Endothelial cell of umbilical vein (primary cell): ENCODE data around the gene MACF1. TPM values are rescaled to one million over a fixed set of nuclear protein-coding genes. Genes with fewer than 3 reads are reported as not detected.
"Not testable (repeated sequence)": the region's sequence is repeated elsewhere in the genome, so short reads cannot be mapped to it uniquely, and the experiment has no call there.

Experiments
- BruUV-seq: library from RNA; stranded (reverse); fragments of 400-500 nt; replicated peaks from 2 replicates; lab custom pipeline; 2021; lab: Mats Ljungman, UMichigan
- CTCF ChIA-PET: fragments of 300-600, 350-600 bp; sonication (Branson Sonifier 250); formaldehyde crosslinking; loops from one replicate; lab custom pipeline; 2021; ENCODE audit warnings: antibody characterized with exemption, inconsistent platforms; lab: Charles Lee
- POLR2A ChIA-PET: fragments of 300-600, 350-600 bp; sonication (Branson Sonifier 250); formaldehyde crosslinking; loops from one replicate; lab custom pipeline; 2021; ENCODE audit warnings: antibody characterized with exemption, inconsistent platforms; lab: Charles Lee
- DNase-seq: peaks from one replicate; pipeline ENCODE4 v3.0.0-alpha.2; 2011; ENCODE audit warnings: low read depth, low spot score
- FAIRE-seq: peaks from 2 replicates; lab custom pipeline; 2011; peaks lifted over from hg19 to GRCh38; lab: Jason Lieb, UNC
- H2AFZ ChIP-seq: 2 replicates; pipeline ENCODE4 v1.6.0; 2012; ENCODE audit warnings: low read depth, low read length, control low read depth, inconsistent platforms
- H3K27ac ChIP-seq: 2 replicates; pipeline ENCODE4 v1.5.1; 2011; ENCODE audit warnings: low read depth, mild to moderate bottlenecking, control low read depth, low read length, moderate library complexity; ENCODE audit not compliant: insufficient read depth
- H3K27me3 ChIP-seq, 2 experiments: 2 replicates each; pipeline versions ENCODE4 v1.6.0 to v1.6.1; 2011; ENCODE audit warnings: low read length in 2 of 2, mixed read lengths in 1 of 2; ENCODE audit not compliant: control insufficient read depth in 2 of 2, insufficient read depth in 2 of 2
- H3K36me3 ChIP-seq, 2 experiments: 2 replicates in 1 of 2; 3 replicates in 1 of 2; pipeline ENCODE4 v1.5.1; 2011; ENCODE audit warnings: low read length in 2 of 2, mild to moderate bottlenecking in 1 of 2, moderate library complexity in 1 of 2; ENCODE audit not compliant: control insufficient read depth in 2 of 2, insufficient read depth in 2 of 2; ENCODE audit errors: extremely low read depth in 1 of 2
- H3K4me1 ChIP-seq: 3 replicates; pipeline ENCODE4 v1.5.1; 2011; ENCODE audit warnings: mild to moderate bottlenecking, low read length; ENCODE audit not compliant: control insufficient read depth, insufficient read depth; ENCODE audit errors: extremely low read depth
- H3K4me2 ChIP-seq: 2 replicates; pipeline ENCODE4 v1.6.1; 2011; ENCODE audit warnings: low read length, control low read depth, mixed read lengths; ENCODE audit not compliant: insufficient read depth
- H3K4me3 ChIP-seq, 3 experiments: fragments of 200-600 bp in 1 of 3; sonication (generic), shearing (Covaris generic) in 1 of 3; replicated peaks in 1 of 3; 2 replicates each; pipeline ENCODE4 v1.5.1; 2011 to 2016; ENCODE audit warnings: control low read depth in 3 of 3, low read length in 3 of 3, mild to moderate bottlenecking in 2 of 3, inconsistent platforms in 1 of 3, low read depth in 1 of 3, moderate library complexity in 1 of 3; ENCODE audit not compliant: insufficient read depth in 1 of 3
- H3K79me2 ChIP-seq: 2 replicates; pipeline ENCODE4 v1.6.0; 2012; ENCODE audit warnings: low read length, inconsistent platforms; ENCODE audit not compliant: control insufficient read depth, insufficient read depth
- H3K9ac ChIP-seq: replicated peaks from 2 replicates; pipeline ENCODE3; 2011; ENCODE audit warnings: low read length, control low read depth; ENCODE audit not compliant: insufficient read depth; ENCODE audit errors: extremely low read depth
- H3K9me1 ChIP-seq: replicated peaks from 3 replicates; pipeline ENCODE4 v1.6.0; 2011; ENCODE audit warnings: mild to moderate bottlenecking, low read length; ENCODE audit not compliant: control insufficient read depth, insufficient read depth; ENCODE audit errors: extremely low read depth
- H3K9me3 ChIP-seq: replicated peaks from 2 replicates; pipeline ENCODE4 v1.5.1; 2012; ENCODE audit warnings: low read length, inconsistent platforms; ENCODE audit not compliant: control insufficient read depth, insufficient read depth
- H4K20me1 ChIP-seq: replicated peaks from 2 replicates; pipeline ENCODE3; 2011; ENCODE audit warnings: mild to moderate bottlenecking, low read length; ENCODE audit not compliant: control insufficient read depth, insufficient read depth; ENCODE audit errors: extremely low read depth
- GATA2 ChIP-seq: IDR thresholded peaks from 2 replicates; pipeline ENCODE4 v1.7.0; 2011; ENCODE audit warnings: low read depth, mild to moderate bottlenecking, moderate library complexity, mixed read lengths, low read length; ENCODE audit not compliant: insufficient read length, insufficient read depth
- JUN ChIP-seq: IDR thresholded peaks from 2 replicates; pipeline ENCODE4 v1.6.1; 2011; ENCODE audit warnings: borderline replicate concordance, low read depth; ENCODE audit not compliant: insufficient read length, insufficient read depth
- MYC ChIP-seq: IDR thresholded peaks from one replicate; pipeline ENCODE4 v1.6.1; 2011; ENCODE audit warnings: mild to moderate bottlenecking, low read depth, low read length
- dilution Hi-C: fragments of 300-500 bp; cut with MboI; formaldehyde crosslinking; loops from one replicate; pipeline ENCODE4 v1.15.0; 2019; ENCODE audit warnings: low sequenced_read_pairs; ENCODE audit not compliant: extremely low pct_ligation_motif_present
- intact Hi-C: fragments of 100-400 bp; cut with micrococcal nuclease; formaldehyde crosslinking; loops from one replicate; pipeline ENCODE4 v1.10.0; 2022
- polyA plus RNA-seq, 4 experiments: library from polyadenylated mRNA; depleted of rRNA in 3 of 4; stranded (reverse) in 3 of 4; unstranded in 1 of 4; fragments of >200 nt; gene quantifications; 2 replicates each; pipeline versions ENCODE4 v1.2.1 to v1.2.3, GENCODE V29; 2011 to 2012; ENCODE audit warnings: missing spikeins in 1 of 4
- total RNA-seq: library from RNA; stranded (reverse); gene quantifications from 2 replicates; pipeline ENCODE4 v1.2.3, GENCODE V29; 2021
- TF ChIP-seq, protein P1 (sequence below): IDR thresholded peaks from 2 replicates; pipeline ENCODE4 v1.6.1; 2011; ENCODE audit not compliant: insufficient read depth, insufficient read length

Gene MACF1
- total and polyA plus RNA-seq, 2 donors (not counting 3 experiments of a cell fraction or from before 2014, with no cell fraction given): 122 to 587 TPM

DNA sequence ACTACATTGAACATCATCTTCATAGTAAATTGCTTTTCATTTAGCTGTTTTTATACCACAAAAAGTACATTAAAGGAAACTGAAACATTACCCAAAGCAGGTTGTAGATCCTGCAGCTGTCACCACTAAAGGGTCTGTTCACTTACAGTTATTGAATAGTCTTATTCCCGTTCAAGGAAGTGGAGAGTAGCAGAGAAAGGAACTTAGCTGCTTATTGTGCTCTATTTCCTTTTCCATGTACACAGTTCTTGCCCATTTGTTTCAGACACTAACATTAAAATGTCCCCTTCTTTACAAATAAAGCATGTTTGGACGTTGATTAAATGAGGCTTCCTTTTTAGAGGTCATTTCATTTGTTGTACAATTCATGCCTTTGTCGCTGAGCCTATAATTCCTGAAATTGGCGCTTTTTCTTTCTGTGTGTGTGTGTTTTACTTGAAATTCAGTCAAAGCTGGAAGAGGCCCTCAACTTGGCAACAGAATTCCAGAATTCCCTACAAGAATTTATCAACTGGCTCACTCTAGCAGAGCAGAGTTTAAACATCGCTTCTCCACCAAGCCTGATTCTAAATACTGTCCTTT is 242.6 kb downstream of the MACF1 start:
- dilution Hi-C loops: no loop called here
- Histone ChIP-seq H3K79me2 (peaks cover 13% of the 10 kb centered on the region), H3K36me3 (peaks cover 53 to 55% of the 10 kb centered on the region in 2 experiments)

DNA sequence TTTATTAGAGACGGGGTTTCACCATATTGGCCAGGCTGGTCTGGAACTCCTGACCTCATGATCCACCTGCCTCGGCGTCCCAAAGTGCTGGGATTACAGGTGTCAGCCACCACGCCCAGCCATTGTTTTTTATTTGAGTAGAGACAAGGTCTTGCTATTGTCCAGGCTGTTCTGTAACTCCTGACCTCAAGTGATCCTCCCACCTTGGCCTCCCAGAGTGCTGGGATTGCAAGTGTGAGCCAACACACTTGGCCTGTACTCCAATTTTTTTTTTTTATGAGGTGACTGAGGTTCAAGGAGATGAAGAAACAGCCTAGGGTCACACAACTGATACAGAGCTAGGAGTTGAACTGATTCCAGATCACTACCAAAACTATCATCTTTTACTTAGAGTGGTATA is 245.5 kb downstream of the MACF1 start:
- peaks cover 53 to 55% of the 10 kb centered on the region in 2 experiments for H3K36me3 ChIP-seq
- dilution Hi-C loops: not testable (repeated sequence)

More for the DNA sequence above, 242.6 kb downstream of the MACF1 start:
- Histone ChIP-seq H3K4me1 (peaks cover 21% of the 10 kb centered on the region), H3K9me1 (no peaks in the 10 kb centered on the region), H3K27me3 (no peaks in the 10 kb centered on the region), H2AFZ (no peak overlapping the region), H3K27ac (no peak overlapping the region), H3K4me3 (no peak overlapping the region), H3K9ac (no peak overlapping the region), H3K9me3 (no peaks in the 10 kb centered on the region), H4K20me1 (no peaks in the 10 kb centered on the region), H3K4me2 (no peak overlapping the region)
- no peak for DNase-seq
- intact Hi-C loops: no loop called here
- CTCF ChIA-PET: interaction anchor here (0.8 to 1.6 kb wide), 6 partner anchors 14 to 348 kb away, joined by 3 to 6 read pairs (median 4); no protein-coding TSS in a partner anchor
- no peak for TF ChIP-seq JUN
- no peak for TF ChIP-seq MYC
- TF ChIP-seq, protein P1, sequence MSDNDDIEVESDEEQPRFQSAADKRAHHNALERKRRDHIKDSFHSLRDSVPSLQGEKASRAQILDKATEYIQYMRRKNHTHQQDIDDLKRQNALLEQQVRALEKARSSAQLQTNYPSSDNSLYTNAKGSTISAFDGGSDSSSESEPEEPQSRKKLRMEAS: no peak
- no peak for TF ChIP-seq GATA2
- POLR2A ChIA-PET: no interaction called here
- BruUV-seq: no TSS peak
- no peak for FAIRE-seq

More for the DNA sequence above, 245.5 kb downstream of the MACF1 start:
- H3K4me2 ChIP-seq, H3K9ac ChIP-seq, FAIRE-seq, BruUV-seq, H3K9me3 ChIP-seq, DNase-seq, POLR2A ChIA-PET, H3K27ac ChIP-seq, H3K27me3 ChIP-seq, H2AFZ ChIP-seq, intact Hi-C loops, H3K9me1 ChIP-seq, H4K20me1 ChIP-seq, H3K4me3 ChIP-seq: not testable (repeated sequence)
- H3K4me1 ChIP-seq: peaks cover 32% of the 10 kb centered on the region
- peaks cover 12% of the 10 kb centered on the region for H3K79me2 ChIP-seq
- CTCF ChIA-PET: interaction anchor here (1.2 to 2.1 kb wide), 2 partner anchors 39 to 89 kb away, joined by 5 read pairs; no protein-coding TSS in a partner anchor
